Measurements from ENCODE around the gene CSF1. TPM values are rescaled to one million over a fixed set of nuclear protein-coding genes. Genes with fewer than 3 reads are reported as not detected.
A peak's percentile ranks its signal among the peaks of the same experiment; 100 is the strongest.
"Not testable (repeated sequence)": the region's sequence is repeated elsewhere in the genome, so short reads cannot be mapped to it uniquely, and the experiment has no call there.

The CSF1 gene
- total RNA-seq, 1 donor from 2014 or later: 79.8 TPM

- intact Hi-C loops (cut with DNase I): no loop called here
- no peaks in the 10 kb centered on the region for H3K27me3 ChIP-seq
- H3K4me3 ChIP-seq: no peak overlapping the region
- ATAC-seq: peak; percentile 88
- TF ChIP-seq CTCF (IDR thresholded peaks at IDR 0.05): peak; percentile 18
- H3K4me1 ChIP-seq: peaks cover 37% of the 10 kb centered on the region
- no peaks in the 10 kb centered on the region for H3K36me3 ChIP-seq
- H3K9me3 ChIP-seq: no peaks in the 10 kb centered on the region
- DNase-seq: peak; percentile 81
- peak overlapping the region; percentile 82 for H3K27ac ChIP-seq
Observed at GRCh38 chr1:109877317-109877771, 33.3 kb upstream of the CSF1 start.

- intact Hi-C loops (cut with DNase I): no loop called here
- DNase-seq (no peak), ATAC-seq (no peak)
- Histone ChIP-seq H3K4me3 (no peak overlapping the region), H3K9me3 (no peaks in the 10 kb centered on the region), H3K36me3 (no peaks in the 10 kb centered on the region), H3K4me1 (peaks cover 35% of the 10 kb centered on the region), H3K27me3 (no peaks in the 10 kb centered on the region), H3K27ac (peak overlapping the region; percentile 82)
- no peak for TF ChIP-seq CTCF (IDR thresholded peaks at IDR 0.05)
Observed at GRCh38 chr1:109877776-109878175, 32.9 kb upstream of the CSF1 start.

GRCh38 chr1:109878531-109879104 is 32.0 kb upstream of the CSF1 start:
- Histone ChIP-seq H3K4me3 (no peak overlapping the region), H3K9me3 (no peaks in the 10 kb centered on the region), H3K27ac (no peak overlapping the region), H3K36me3 (no peaks in the 10 kb centered on the region), H3K27me3 (no peaks in the 10 kb centered on the region), H3K4me1 (peaks cover 32% of the 10 kb centered on the region)
- intact Hi-C loops (cut with DNase I): no loop called here
- no peak for DNase-seq
- no peak for ATAC-seq
- no peak for TF ChIP-seq CTCF (IDR thresholded peaks at IDR 0.05)

- H3K4me3 ChIP-seq; intact Hi-C loops (cut with DNase I); H3K36me3 ChIP-seq; ATAC-seq; DNase-seq; H3K9me3 ChIP-seq; H3K27me3 ChIP-seq; H3K27ac ChIP-seq: not testable (repeated sequence)
- peaks cover 33% of the 10 kb centered on the region for H3K4me1 ChIP-seq
Observed at GRCh38 chr1:109879371-109879770, 31.3 kb upstream of the CSF1 start.

- Histone ChIP-seq H3K27ac (no peak overlapping the region), H3K4me3 (no peak overlapping the region), H3K4me1 (peaks cover 38% of the 10 kb centered on the region), H3K36me3 (no peaks in the 10 kb centered on the region), H3K9me3 (no peaks in the 10 kb centered on the region), H3K27me3 (no peaks in the 10 kb centered on the region)
- DNase-seq (no peak), ATAC-seq (no peak)
- intact Hi-C loops (cut with DNase I): no loop called here
- TF ChIP-seq CTCF (IDR thresholded peaks at IDR 0.05): no peak
Observed at GRCh38 chr1:109879881-109880525, 30.6 kb upstream of the CSF1 start.

GRCh38 chr1:109880971-109881894 is 29.4 kb upstream of the CSF1 start:
- no peak for ATAC-seq
- no peak overlapping the region for H3K27ac ChIP-seq
- H3K9me3 ChIP-seq: no peaks in the 10 kb centered on the region

More at GRCh38 chr1:109880971-109881894, 29.4 kb upstream of the CSF1 start:
- intact Hi-C loops (cut with DNase I): no loop called here
- no peaks in the 10 kb centered on the region for H3K27me3 ChIP-seq
- no peak for TF ChIP-seq CTCF (IDR thresholded peaks at IDR 0.05)
- no peaks in the 10 kb centered on the region for H3K36me3 ChIP-seq
- no peak overlapping the region for H3K4me3 ChIP-seq
- peaks cover 36% of the 10 kb centered on the region for H3K4me1 ChIP-seq
- no peak for DNase-seq

All from upper lobe of right lung (tissue), 1 donor.